HepG2 (cell line): ENCODE measurements around the gene CPVL. TPM values are rescaled to one million over a fixed set of nuclear protein-coding genes. Genes with fewer than 3 reads are reported as not detected.

Experiments used
- BORCS8-MEF2B ChIP-seq: sonication (generic); formaldehyde crosslinking; IDR thresholded peaks from 2 replicates; pipeline ENCODE4 v1.8.0; 2022; ENCODE audit warnings: mild to moderate bottlenecking, missing genetic modification reagents
- DNMT1 ChIP-seq: sonication (generic); formaldehyde crosslinking; IDR thresholded peaks from 2 replicates; pipeline ENCODE4 v1.5.1; 2020; ENCODE audit warnings: mild to moderate bottlenecking, missing genetic modification reagents
- EHMT2 ChIP-seq: fragments of 200-600 bp; sonication (generic); IDR thresholded peaks from 2 replicates; pipeline ENCODE4 v1.7.0; 2017; ENCODE audit warnings: antibody characterized with exemption, low read depth, low read length, borderline replicate concordance
- FIP1L1 ChIP-seq: fragments of 200-400 bp; formaldehyde crosslinking; IDR thresholded peaks from 2 replicates; pipeline ENCODE4 v1.6.1; 2018; ENCODE audit warnings: low read depth, mild to moderate bottlenecking, low read length, moderate library complexity, borderline replicate concordance; ENCODE audit not compliant: insufficient read depth
- HMG20A ChIP-seq: IDR thresholded peaks from 2 replicates; pipeline ENCODE4 v1.6.1; 2016; ENCODE audit warnings: borderline replicate concordance
- KDM4B ChIP-seq: sonication (generic); formaldehyde crosslinking; IDR thresholded peaks from 2 replicates; pipeline ENCODE4 v1.4.0; 2020; ENCODE audit warnings: missing genetic modification reagents
- KDM5B ChIP-seq: sonication (generic); formaldehyde crosslinking; IDR thresholded peaks from 2 replicates; pipeline ENCODE4 v1.4.0; 2020; ENCODE audit warnings: missing genetic modification reagents, mild to moderate bottlenecking, borderline replicate concordance
- NCOA5 ChIP-seq: sonication (generic); formaldehyde crosslinking; IDR thresholded peaks from 2 replicates; pipeline ENCODE4 v1.4.0; 2020; ENCODE audit warnings: missing genetic modification reagents
- NFE2 ChIP-seq: sonication (generic); formaldehyde crosslinking; IDR thresholded peaks from 2 replicates; pipeline ENCODE4 v1.4.0; 2020; ENCODE audit warnings: missing genetic modification reagents
- SKI ChIP-seq: fragments of 450-650 bp; IDR thresholded peaks from one replicate; pipeline ENCODE4 v1.6.1; 2018; ENCODE audit warnings: mild to moderate bottlenecking; ENCODE audit not compliant: partially characterized antibody
- SMAD3 ChIP-seq: sonication (generic); formaldehyde crosslinking; IDR thresholded peaks from 2 replicates; pipeline ENCODE4 v1.4.0; 2020; ENCODE audit warnings: missing genetic modification reagents
- SRSF9 ChIP-seq: fragments of 200-400 bp; formaldehyde crosslinking; IDR thresholded peaks from 2 replicates; pipeline ENCODE4 v1.6.1; 2018; ENCODE audit warnings: borderline replicate concordance, mild to moderate bottlenecking, low read depth, low read length; ENCODE audit not compliant: insufficient read depth, poor library complexity, severe bottlenecking
- SYNCRIP ChIP-seq: fragments of 200-400 bp; formaldehyde crosslinking; IDR thresholded peaks from 2 replicates; pipeline ENCODE4 v1.6.1; 2018; ENCODE audit warnings: mild to moderate bottlenecking, low read depth, low read length; ENCODE audit not compliant: insufficient read depth
- TERF1 ChIP-seq: sonication (generic); formaldehyde crosslinking; IDR thresholded peaks from 2 replicates; pipeline ENCODE4 v1.8.0; 2022; ENCODE audit warnings: mild to moderate bottlenecking, missing genetic modification reagents, moderate library complexity
- TMF1 ChIP-seq: sonication (generic); formaldehyde crosslinking; IDR thresholded peaks from 2 replicates; pipeline ENCODE4 v1.8.1; 2022; ENCODE audit warnings: low read depth, missing genetic modification reagents
- TOE1 ChIP-seq: sonication (generic); formaldehyde crosslinking; IDR thresholded peaks from 2 replicates; pipeline ENCODE4 v1.4.0; 2020; ENCODE audit warnings: mild to moderate bottlenecking, missing genetic modification reagents
- ZBTB2 ChIP-seq: sonication (generic); formaldehyde crosslinking; IDR thresholded peaks from 2 replicates; pipeline ENCODE4 v1.8.0; 2022; ENCODE audit warnings: low read depth, missing genetic modification reagents
- ZBTB3 ChIP-seq: sonication (generic); formaldehyde crosslinking; IDR thresholded peaks from 2 replicates; pipeline ENCODE4 v1.4.0; 2020; ENCODE audit warnings: low read depth, mild to moderate bottlenecking, moderate library complexity, missing genetic modification reagents, borderline replicate concordance
- ZBTB7A ChIP-seq: sonication (generic); formaldehyde crosslinking; IDR thresholded peaks from 2 replicates; pipeline ENCODE4 v1.8.0; 2022; ENCODE audit warnings: mild to moderate bottlenecking, missing genetic modification reagents
- ZFP36L1 ChIP-seq: sonication (generic); formaldehyde crosslinking; IDR thresholded peaks from 2 replicates; pipeline ENCODE4 v1.8.0; 2022; ENCODE audit warnings: mild to moderate bottlenecking, missing genetic modification reagents, moderate library complexity
- ZFP62 ChIP-seq: sonication (generic); formaldehyde crosslinking; IDR thresholded peaks from 2 replicates; pipeline ENCODE4 v1.4.0; 2020; ENCODE audit warnings: missing genetic modification reagents
- ZNF20 ChIP-seq: sonication (generic); formaldehyde crosslinking; IDR thresholded peaks from 2 replicates; pipeline ENCODE4 v1.4.0; 2020; ENCODE audit warnings: mild to moderate bottlenecking, moderate library complexity, missing genetic modification reagents
- ZNF510 ChIP-seq: sonication (generic); formaldehyde crosslinking; IDR thresholded peaks from 2 replicates; pipeline ENCODE4 v1.4.0; 2020; ENCODE audit warnings: low read depth, mild to moderate bottlenecking, missing genetic modification reagents
- ZNF614 ChIP-seq: IDR thresholded peaks from 2 replicates; pipeline ENCODE4 v1.6.1; 2018; ENCODE audit warnings: missing biosample characterization, missing genetic modification reagents, inconsistent platforms, borderline replicate concordance
- ZNF703 ChIP-seq: sonication (generic); formaldehyde crosslinking; IDR thresholded peaks from 2 replicates; pipeline ENCODE4 v1.5.1; 2020; ENCODE audit warnings: missing genetic modification reagents, mild to moderate bottlenecking, moderate library complexity, borderline replicate concordance
- polyA plus RNA-seq, 8 experiments: library from polyadenylated mRNA; depleted of rRNA in 3 of 8; stranded (reverse) in 7 of 8; unstranded in 1 of 8; fragments of >200 nt; fragmentation: Illumina TruSeq in 4 of 8; extraction: Trizol in 4 of 8; gene quantifications; 2 replicates each; pipeline versions ENCODE4 v1.2.1 to v1.2.3, GENCODE V29; 2011 to 2016; ENCODE audit warnings: low read depth in 4 of 8, missing spikeins in 1 of 8, mixed read lengths in 1 of 8; ENCODE audit not compliant: insufficient read depth in 1 of 8
- total RNA-seq, 5 experiments: library from RNA; depleted of rRNA; stranded (reverse); fragments of >200 nt; fragmentation: Illumina TruSeq; extraction: Trizol; gene quantifications; 2 replicates each; pipeline ENCODE4 v1.2.3, GENCODE V29; 2016; ENCODE audit warnings: low read depth in 1 of 5
- TF ChIP-seq, protein P1 (sequence below): sonication (generic); formaldehyde crosslinking; IDR thresholded peaks from 2 replicates; pipeline ENCODE4 v1.4.0; 2020; ENCODE audit warnings: missing genetic modification reagents

CPVL gene
- total and polyA plus RNA-seq, 2 of the 13 experiments (the other 11 are each of a cell fraction or from before 2014, with no cell fraction given) = 59.2 to 294 TPM

- peak; percentile 94 for TF ChIP-seq ZNF614 (CRISPR knock-in tag)
- TF ChIP-seq TMF1 (CRISPR knock-in tag) = no peak
- TF ChIP-seq KDM5B (CRISPR knock-in tag) = peak; percentile 39; the same call in 1 of the 2 replicates
- no peak for TF ChIP-seq ZNF510 (CRISPR knock-in tag)
- no peak for TF ChIP-seq TERF1 (CRISPR knock-in tag)
- peak; percentile 85; the same call in 1 of the 2 replicates for TF ChIP-seq ZBTB7A
- no peak for TF ChIP-seq ZBTB2 (CRISPR knock-in tag)
- TF ChIP-seq FIP1L1 = no peak
- 0 out of 2 replicates have a peak, but pooled peaks have one; percentile 35 for TF ChIP-seq TOE1
- TF ChIP-seq SMAD3 (CRISPR knock-in tag) = peak; percentile 84
- no peak for TF ChIP-seq ZFP36L1 (CRISPR knock-in tag)
- no peak for TF ChIP-seq SRSF9
- TF ChIP-seq ZFP62 (CRISPR knock-in tag) = no peak
- peak; percentile 97 for TF ChIP-seq HMG20A (CRISPR knock-in tag)
- TF ChIP-seq ZBTB3 (CRISPR knock-in tag) = no peak
- TF ChIP-seq, protein P1, sequence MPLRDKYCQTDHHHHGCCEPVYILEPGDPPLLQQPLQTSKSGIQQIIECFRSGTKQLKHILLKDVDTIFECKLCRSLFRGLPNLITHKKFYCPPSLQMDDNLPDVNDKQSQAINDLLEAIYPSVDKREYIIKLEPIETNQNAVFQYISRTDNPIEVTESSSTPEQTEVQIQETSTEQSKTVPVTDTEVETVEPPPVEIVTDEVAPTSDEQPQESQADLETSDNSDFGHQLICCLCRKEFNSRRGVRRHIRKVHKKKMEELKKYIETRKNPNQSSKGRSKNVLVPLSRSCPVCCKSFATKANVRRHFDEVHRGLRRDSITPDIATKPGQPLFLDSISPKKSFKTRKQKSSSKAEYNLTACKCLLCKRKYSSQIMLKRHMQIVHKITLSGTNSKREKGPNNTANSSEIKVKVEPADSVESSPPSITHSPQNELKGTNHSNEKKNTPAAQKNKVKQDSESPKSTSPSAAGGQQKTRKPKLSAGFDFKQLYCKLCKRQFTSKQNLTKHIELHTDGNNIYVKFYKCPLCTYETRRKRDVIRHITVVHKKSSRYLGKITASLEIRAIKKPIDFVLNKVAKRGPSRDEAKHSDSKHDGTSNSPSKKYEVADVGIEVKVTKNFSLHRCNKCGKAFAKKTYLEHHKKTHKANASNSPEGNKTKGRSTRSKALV (CRISPR knock-in tag) = no peak
- TF ChIP-seq BORCS8-MEF2B (CRISPR knock-in tag) = peak; percentile 57; the same call in 1 of the 2 replicates
- no peak for TF ChIP-seq SYNCRIP
- TF ChIP-seq ZNF20 = no peak
- TF ChIP-seq KDM4B (CRISPR knock-in tag) = peak; percentile 78; the same call in 1 of the 2 replicates
- no peak for TF ChIP-seq ZNF703 (CRISPR knock-in tag)
- no peak for TF ChIP-seq NCOA5 (CRISPR knock-in tag)
- no peak for TF ChIP-seq SKI
- no peak for TF ChIP-seq DNMT1 (CRISPR knock-in tag)
- TF ChIP-seq EHMT2 = peak; percentile 68; the same call in 1 of the 2 replicates
- TF ChIP-seq NFE2 (CRISPR knock-in tag) = no peak
Observed at GRCh38 chr7:29140873-29141468, 5.4 kb downstream of the CPVL start (continued).
